ENCODE data around the gene APOC3.
A peak's percentile ranks its signal among the peaks of the same experiment; 100 is the strongest.

Gene APOC3

DNA sequence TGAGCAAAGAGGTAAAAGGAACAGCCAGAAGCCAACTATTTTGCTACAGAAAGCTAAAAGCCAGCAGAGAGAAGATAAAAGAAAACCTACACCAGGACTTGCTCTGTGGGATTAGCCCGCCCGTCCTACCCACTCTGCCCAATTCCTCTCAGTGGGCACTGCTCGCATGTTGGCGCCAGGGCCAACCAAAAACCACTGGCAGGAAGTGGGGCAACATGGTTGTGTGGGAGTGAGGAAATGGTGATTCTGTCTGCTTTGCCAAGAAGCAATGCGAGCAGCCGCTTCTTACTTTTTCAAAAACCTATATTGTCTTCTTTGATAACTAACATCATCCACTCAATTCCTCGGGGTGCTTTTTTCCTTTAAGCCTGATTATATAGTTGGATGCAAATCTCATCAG is 21.9 kb downstream of the APOC3 start:
- no peak for DNase-seq (ENCODE audit: low spot score)

DNA sequence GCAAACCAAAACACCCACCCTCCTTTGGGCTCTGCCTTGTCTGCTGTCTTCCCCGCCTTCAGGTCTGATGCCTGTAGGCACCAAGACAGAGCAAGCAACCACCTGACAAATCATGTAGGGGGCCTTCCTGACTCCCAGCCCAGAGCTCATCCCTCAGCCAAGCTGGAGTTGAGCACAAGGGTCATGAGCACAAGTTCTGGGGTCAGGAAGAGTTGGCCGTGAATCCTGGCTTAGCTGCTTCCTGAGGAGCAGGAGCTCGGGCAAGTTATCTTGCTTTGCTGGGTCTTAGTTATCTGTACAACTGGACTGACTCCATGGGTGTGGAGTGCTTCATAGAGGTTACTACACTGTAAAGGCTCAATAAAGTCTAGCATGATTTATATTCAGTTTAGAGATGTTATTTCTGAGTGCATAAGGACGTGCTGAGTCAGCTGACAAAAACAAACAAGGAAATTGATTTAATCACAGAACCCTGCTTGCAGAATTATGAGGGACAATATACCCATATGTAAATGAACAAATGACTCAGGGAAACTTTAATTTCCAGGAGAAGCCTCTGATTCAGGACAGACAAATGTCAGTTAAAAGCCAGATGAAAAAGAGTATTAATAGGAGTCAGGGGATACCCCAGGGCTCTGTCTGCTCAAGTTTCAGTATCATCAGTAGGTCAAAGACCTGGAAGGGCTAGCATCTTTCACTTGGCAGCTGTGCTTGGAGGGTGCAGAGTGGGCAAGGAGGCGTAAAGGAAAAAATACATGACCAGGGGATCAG is 22.7 kb downstream of the APOC3 start:
- DNase-seq (ENCODE audit: low spot score) = no peak

DNA sequence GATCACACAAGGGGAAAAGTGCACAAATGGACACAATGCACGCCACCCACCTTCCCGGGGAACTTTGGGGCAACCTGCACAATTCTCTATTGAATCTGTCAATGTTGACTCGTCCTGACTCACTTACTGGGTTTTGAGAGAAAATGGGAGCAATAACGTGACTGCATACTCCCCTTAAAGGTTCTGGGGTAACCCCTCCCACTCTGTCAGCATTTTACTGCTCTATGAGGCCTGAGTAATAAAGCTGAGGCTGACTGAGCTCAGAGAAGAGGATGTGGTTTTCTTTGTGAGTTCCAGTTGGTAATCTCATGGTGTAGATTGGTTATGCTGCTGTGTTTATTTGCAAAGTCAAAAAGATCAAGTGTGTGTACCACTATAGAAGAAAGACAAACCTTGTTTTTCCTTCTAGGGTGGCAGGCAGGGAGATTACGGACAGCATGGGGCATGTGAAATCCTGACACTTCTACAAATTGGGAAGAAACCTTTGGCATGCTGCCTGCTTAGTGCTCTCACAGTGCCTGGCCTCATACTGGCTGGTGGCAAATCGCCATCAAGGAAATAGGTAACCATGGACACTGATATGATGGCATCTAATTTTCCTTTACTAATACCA is 23.9 kb downstream of the APOC3 start:
- DNase-seq (ENCODE audit: low spot score) = no peak

DNA sequence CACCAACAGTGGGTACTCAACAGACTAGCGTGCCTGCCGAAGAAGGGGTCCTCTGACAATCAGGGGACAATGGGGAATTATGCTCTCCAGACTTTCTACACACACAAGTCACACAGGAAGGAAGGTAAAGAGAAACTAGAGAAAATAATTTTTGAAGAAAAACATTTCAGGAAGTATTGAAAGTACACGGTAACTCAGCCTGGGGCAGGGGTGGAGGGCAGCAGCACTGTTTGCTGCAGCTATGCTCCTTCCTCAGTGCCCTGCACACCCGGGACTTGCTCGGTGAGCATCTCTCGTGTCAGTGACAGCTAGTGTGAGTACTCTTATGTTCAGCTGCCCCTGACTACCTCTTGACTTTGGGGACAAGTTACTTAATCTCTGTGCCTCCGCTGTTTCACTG is 25.7 kb downstream of the APOC3 start:
- DNase-seq (ENCODE audit: low spot score) = no peak

DNA sequence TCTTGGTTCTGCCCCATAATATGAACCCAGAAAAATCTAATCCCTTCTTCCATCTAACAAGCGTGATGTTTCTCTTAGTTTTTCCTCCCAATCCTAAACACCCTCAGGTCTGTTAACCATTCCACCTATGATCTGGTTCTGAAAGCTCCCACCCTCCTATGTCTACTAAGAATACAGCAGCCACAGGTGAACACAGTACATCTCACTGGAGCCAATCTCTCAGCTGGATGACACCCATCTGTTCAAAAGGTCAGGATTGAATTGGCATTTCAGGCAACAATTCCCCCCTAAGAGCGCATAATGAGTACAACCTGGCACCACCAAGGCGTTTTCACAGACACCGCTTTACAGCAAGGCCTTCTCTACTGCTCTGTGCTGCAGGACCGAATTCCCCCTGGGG is 26.7 kb downstream of the APOC3 start:
- no peak for DNase-seq (ENCODE audit: low spot score)

DNA sequence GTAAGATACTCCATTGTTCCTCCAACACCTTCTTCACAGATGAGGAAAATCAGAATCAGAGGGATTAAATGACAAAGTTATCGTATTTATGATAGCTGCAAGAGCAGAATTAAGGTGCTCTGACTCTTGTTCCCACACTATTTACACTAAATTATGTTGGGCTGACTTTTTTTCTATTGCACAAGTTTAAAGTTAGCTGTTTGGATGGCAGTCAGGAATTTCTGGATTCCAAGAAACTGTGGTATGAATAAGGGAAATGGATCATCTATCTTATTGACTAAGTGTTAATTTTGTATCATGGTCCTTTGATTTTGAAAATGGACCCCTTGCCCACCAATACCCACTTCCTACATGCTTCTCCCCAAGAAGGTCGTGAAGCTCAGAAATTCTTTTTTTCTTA is 27.6 kb downstream of the APOC3 start:
- DNase-seq (ENCODE audit: low spot score) = no peak

DNA sequence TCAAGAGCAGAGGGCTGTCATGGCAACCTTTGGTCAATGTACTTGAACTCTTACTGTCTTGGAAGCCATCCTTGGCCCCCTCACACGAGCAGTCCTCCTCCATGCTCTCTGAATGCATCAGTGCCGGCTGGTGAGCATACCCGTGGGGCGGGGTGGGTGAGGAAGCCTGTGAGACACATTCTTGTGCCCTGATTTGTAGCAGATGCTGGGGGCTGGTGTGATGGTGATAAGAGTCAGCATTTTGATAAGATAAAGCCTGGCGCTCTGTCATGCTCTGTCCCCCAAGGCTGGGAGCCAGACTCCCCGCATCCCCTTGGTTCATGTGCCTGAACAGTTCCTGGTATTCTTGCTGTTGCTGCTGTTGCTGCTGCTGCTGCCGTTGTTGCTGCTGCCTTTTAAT is 28.2 kb downstream of the APOC3 start:
- no peak for DNase-seq (ENCODE audit: low spot score)

DNA sequence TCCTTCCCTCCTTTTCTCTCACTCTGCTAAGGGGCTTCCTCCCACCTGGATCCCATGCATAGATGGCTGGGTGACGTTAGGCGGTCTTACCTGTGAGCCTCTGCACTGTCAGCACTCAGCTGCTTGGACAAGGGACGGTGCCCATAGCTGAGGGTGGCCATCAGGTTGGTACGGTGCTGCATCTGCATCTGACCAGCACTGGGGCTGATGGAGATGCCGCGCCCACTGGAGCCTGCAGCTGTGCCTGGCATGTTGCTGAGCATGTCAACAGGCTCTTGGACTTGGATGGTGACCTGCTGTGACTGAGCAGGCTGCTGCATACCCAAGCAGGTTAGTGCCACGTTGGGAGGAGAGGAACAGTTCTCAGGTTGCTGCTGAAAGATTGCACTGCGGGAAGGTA is 29.5 kb downstream of the APOC3 start:
- DNase-seq (ENCODE audit: low spot score) = no peak

DNA sequence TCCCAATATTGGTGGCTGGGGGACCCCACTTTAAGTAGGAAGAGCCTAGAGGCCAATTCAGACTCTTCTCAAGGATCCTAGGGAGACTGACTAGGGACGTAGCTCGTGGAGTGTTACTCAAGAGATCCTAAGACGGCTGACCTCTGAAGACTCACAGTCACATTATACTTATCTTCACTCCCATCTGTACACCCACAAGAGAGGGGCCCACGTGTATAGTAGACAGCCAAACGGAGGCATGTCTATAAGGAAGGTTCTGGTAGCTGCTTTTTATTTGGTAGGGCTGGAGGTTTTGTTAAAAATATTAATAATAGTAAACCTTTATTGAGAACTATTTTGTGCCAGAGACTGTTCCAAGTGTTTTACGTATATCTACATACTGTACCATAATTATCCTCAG is 30.6 kb downstream of the APOC3 start:
- DNase-seq (ENCODE audit: low spot score) = no peak

DNA sequence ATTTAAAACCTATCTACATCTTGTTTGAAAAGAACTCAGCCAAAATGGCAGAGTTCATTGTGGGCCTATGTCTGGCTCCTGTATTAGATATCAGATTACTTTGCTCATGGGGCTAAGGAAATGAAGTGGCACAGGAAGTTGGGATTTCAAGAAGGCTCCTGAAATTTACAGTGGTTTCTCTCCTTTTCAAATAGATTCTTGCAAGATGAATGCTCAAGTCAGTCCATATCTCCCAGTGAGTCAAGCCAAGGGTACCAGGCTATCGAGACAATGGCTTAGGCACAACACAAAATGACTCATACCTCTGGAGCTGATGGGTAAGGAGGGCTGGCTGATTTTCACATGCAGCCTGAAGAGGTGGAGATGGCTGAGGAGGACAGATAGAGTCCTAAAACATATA is 31.8 kb downstream of the APOC3 start:
- DNase-seq (ENCODE audit: low spot score) = no peak

DNA sequence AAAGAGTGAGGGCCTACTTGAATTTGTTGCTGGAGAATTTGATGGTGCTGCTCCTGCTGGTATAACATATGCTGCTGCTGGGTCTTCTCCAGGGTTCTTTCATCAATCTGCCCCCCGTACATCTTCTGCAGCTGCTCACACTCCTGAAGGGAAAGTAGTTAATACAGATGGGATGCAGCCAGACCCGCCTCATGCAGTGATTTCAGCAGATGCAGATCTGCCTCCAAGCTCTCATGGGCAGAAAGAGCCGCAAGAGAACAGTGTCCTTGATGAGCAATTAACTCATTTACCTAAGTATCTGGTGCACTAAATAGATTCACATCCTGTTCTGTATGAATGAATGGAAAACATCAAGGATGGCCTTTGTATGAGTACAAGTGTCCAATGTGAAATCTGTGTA is 32.5 kb downstream of the APOC3 start:
- no peak for DNase-seq (ENCODE audit: low spot score)

DNA sequence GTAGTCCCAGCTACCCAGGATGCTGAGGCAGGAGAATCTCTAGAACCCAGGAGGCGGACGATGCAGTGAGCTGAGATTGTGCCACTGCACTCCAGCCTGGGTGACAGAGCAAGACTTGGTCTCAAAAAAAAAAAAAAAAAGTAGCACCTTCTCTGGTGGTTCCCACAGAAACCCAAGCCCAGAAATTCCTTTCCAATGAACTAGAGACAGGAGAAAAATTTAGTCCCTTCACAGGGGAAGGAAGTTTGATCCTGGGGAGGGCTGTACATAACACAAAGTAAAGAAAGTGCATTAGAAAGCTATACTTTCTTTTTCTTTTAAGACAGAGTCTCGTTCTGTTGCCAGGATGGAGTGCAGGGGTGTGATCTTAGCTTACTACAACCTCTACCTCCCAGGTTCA is 33.2 kb downstream of the APOC3 start:
- no peak for DNase-seq (ENCODE audit: low spot score)

DNA sequence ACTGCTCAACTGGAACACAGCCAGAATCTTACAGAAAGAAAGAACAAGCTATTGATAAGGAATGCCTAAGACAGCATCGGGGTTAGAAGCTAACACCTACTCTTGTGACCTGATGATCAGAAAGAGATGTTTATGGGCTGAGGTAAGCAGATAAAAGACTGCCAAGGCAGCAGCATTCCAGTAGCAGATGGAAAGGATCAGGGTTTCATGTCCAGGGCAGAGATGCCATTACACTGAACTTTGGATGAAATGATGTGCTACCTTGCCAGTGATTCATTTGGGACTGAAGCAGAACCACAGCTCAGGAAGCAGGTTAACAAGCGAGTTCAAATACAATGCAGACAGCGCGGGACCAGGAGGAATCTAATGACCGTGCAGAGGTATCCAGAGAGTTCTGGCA is 34.8 kb downstream of the APOC3 start:
- no peak for DNase-seq (ENCODE audit: low spot score)

DNA sequence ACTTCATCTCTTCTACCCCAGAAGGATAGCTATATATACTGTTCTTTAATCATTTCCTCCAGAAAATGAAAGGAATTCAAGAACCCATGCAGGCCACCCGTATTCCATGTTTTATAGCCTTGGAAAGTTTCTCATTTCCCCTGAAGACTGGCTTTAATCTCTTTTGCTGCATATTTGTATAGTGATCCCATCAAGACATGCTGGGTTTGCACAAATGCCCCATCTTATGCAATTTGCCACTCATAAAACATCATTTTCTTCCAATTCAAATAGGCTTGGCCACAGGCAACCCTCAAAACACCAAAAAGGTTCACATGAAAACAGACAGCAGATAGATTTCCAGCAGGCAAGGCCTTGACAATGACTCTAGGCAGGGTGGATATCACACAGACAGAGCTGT is 36.0 kb downstream of the APOC3 start:
- no peak for DNase-seq (ENCODE audit: low spot score)

DNA sequence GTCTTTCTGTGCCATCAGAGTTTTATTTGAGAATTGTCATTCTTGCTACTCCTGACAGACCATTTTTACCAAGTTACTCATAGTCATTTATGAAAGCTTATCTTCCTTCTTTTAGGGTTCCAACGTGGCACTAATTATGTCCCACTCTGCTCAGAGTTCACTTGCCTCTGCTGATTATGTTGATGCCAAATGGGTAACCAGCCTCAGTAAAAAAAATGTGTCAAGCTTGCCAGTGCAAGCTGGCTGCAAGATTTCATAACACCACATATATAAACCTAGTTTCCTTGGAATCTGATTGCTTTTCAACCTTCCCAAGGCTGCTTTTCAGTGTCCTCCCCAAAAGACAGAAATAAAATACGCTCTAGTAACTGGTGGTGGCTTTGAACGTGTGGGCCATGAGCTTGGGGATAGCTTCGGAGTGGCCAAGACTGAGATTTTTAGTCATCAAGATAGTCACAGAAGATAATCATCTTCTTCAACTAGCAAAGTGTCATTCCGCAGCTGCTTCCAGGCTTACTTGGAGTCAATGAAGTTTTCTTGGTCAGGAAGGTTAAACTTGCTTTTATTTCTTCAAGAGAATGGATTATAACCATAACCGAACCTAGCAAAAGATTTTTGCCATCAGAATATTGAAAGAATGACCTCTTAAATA is 37.2 kb downstream of the APOC3 start:
- DNase-seq (ENCODE audit: low spot score) = no peak

DNA sequence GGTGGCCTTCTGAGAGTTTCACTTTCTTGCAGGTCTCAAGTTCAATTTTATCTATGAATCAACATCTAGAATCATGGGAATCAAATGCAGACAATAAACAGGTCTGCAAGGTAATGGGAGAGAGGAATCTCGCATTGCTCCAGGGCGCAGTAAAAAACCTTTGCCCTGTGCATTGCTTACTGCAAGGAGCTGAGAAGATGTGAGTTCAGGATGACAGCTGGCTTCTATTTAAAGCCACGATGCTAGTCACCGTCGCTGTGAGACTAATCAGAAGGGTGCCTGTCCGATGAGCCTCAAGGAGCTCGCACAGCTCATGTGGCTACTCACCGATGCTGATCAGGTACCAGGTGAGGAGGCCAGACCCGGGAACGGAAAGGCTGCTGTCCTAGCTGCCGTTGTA is 37.9 kb downstream of the APOC3 start:
- no peak for DNase-seq (ENCODE audit: low spot score)

DNA sequence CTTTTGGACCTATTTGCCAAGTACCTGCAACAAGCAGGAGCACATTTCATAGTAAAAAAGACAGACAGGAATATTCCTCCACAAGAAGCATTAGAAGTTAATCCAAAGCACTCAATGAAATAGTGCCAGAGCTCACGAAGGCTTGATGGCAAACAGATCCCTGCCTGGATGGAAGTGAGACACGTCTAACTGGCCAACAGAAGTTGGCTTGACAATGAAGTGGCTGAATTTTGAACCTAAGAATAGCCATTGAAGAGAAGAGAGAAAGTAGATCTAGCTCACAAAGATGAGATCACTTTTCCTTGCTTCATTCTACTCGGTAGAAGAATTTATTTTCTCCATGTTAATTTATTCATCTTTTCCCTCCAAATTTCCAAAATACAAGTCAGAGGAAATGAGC is 38.4 kb downstream of the APOC3 start:
- no peak for DNase-seq (ENCODE audit: low spot score)

DNA sequence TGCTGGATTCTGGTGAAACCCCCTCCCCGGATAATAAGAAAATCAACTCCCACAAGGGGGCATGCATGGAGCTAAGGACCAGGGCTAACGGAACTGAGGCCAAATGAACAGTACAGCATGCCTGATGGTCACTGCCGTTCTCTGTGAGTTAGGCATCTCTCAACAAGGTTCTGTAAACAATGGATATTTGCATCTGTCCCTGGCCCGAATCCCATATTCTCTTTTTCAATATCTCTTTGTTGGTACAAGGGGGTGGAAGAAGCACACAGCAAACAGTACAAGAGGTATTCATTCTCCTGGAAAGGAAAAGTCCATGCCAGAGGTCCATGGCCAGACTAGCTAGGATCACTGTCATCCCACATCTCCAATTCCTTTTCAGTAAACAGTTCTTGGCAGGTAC is 39.9 kb downstream of the APOC3 start:
- DNase-seq (ENCODE audit: low spot score) = peak; percentile 89

DNA sequence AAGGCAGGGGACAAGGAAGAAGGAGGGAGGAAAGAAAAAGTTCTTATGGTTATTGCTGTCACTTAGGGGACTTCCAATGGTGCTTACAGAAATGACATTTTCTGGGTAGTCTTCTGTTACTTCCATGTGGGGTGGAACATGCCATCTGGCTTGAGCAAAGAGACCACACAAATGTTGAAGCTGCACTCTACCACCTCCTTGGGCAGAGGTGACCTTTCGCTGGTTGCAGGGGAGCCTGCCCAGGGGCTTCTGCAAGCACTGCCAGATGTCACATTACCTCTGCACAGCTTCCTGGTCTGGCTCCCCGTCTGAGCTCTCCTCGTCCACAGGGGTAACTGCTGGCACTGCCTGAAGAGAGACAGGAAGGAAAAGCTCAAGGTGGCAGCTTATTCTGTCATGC is 40.3 kb downstream of the APOC3 start:
- DNase-seq (ENCODE audit: low spot score) = no peak

DNA sequence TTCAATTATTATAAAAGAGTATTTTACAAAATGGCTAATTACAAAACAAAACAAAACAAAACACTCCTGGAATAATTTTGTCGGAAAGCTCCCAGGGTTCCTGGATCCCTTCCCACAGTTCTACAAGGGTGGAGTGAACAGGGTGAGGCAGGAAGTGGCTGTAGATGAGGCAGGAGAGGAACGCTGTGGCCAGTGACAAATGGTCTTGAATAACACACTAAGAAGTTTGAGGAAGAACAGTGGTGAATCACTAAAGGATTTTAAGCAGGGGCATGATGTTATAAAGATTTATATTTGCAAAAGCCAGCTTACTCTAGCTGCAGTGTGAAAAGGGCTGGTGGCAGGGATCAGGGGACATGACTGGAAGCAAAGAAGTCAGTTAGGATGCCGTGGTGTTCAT is 41.5 kb downstream of the APOC3 start:
- DNase-seq (ENCODE audit: low spot score) = no peak

DNA sequence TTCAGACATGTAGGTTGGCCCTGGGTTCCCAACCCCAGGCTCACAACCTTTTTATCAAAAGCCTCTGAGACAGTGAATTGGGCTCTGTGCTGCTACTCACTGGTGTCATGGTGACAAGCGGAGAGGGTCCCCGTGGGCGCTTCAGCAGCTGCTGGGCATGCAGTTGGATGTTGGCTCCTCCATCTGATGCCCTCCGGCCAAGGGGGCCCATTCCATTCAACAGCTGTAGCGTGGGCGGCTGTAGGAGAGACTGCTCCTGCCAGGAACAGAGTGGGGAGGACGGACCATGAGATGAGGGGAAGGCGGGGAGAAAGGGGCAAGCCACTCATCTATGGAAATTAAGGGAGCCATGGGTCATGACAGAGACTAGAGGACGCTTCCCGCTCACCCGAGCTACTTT is 43.7 kb downstream of the APOC3 start:
- no peak for DNase-seq (ENCODE audit: low spot score)

DNA sequence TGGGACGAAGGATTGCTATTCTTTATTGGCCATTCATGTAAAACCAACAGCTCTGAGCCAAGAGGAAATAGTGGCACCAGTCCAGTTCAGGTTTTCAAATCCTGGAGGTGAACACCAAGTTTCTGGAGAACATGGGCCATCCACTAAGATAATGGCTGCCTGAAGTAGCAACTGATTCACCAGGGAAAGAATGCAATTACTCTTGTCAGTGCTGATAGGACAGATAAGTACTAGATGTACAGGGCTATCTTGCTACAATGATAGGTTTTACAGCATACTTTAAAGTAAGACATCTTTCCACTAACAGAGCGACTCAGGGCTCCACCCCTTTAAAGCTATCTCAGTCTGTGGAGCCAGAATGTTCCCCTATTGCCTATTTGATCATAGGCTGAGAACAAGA is 44.5 kb downstream of the APOC3 start:
- DNase-seq (ENCODE audit: low spot score) = no peak

DNA sequence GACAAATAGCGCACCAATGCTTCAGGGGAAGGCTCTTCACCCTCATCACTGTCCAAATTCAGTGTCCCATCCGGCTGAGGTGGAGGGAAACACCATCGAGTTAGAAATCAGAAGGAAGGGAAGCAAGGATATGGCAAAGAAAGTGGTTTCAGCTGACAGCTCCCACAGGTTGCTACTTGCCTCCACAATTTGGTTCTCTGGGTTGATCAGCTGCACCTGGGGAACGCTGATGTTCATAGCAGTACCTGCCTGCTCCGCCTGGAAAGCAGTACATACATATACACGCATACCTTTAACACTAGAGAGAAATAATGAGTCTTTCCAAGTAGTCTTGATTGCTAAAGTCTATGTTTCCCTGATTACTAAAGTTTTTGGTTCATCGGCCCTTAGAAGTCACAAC is 45.5 kb downstream of the APOC3 start:
- no peak for DNase-seq (ENCODE audit: low spot score)

DNA sequence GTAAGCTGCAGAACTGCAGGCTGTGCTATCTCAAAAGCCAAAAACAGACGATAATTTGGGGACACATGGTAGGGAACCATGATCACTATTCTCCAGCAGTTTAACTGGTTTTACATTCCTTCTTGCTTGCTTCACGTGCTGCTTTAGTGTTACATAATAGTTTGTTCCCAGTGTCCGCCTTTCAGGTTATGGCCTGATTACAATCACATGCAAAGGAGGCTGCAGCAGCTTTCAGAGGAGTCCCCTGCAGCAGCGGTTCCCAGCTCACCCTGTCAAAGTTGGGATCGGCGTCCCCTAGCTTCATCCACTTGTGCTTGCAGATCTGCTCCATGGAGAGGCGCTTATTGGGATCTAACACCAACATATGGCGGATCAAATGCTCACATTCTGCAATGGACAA is 46.9 kb downstream of the APOC3 start:
- DNase-seq (ENCODE audit: low spot score) = no peak
